Activated T-cell treated with anti-CD3 and anti-CD28 coated beads, Interleukin-2, amount 50 U/mL, for 48 hours (primary cell): ENCODE data around the gene SQOR.
A peak's percentile ranks its signal among the peaks of the same experiment; 100 is the strongest.

ENCODE experiments used
- DNase-seq, 2 experiments: peaks; one replicate each; pipeline ENCODE4 v3.0.0-alpha.2; 2020

Gene SQOR

GRCh38 chr15:45664451-45664850, 29.6 kb downstream of the SQOR start:
- no peak for DNase-seq

- DNase-seq: no peak
Measured at GRCh38 chr15:45665261-45665660, 30.4 kb downstream of the SQOR start.

GRCh38 chr15:45666119-45666875, 31.5 kb downstream of the SQOR start:
- no peak for DNase-seq

- no peak for DNase-seq
Measured at GRCh38 chr15:45667002-45667401, 32.2 kb downstream of the SQOR start.

GRCh38 chr15:45668386-45668785, 33.6 kb downstream of the SQOR start:
- no peak for DNase-seq

GRCh38 chr15:45669422-45669821, 34.6 kb downstream of the SQOR start:
- no peak for DNase-seq

- DNase-seq: no peak
Measured at GRCh38 chr15:45670091-45670490, 35.3 kb downstream of the SQOR start.

- no peak for DNase-seq
Measured at GRCh38 chr15:45670511-45670910, 35.7 kb downstream of the SQOR start.

GRCh38 chr15:45674677-45675076, 39.8 kb downstream of the SQOR start:
- DNase-seq: no peak

- no peak for DNase-seq
Measured at GRCh38 chr15:45677797-45678196, 43.0 kb downstream of the SQOR start.

- no peak for DNase-seq
Measured at GRCh38 chr15:45678459-45679178, 43.8 kb downstream of the SQOR start.

GRCh38 chr15:45684533-45684932, 49.7 kb downstream of the SQOR start:
- DNase-seq: no peak

GRCh38 chr15:45689616-45690015, 54.8 kb downstream of the SQOR start:
- no peak for DNase-seq

GRCh38 chr15:45690581-45691260, 55.9 kb downstream of the SQOR start:
- no peak for DNase-seq

- DNase-seq: no peak
Measured at GRCh38 chr15:45701108-45701507, 66.3 kb downstream of the SQOR start.

GRCh38 chr15:45702041-45702440, 67.2 kb downstream of the SQOR start:
- DNase-seq: no peak

GRCh38 chr15:45703670-45704328, 69.0 kb downstream of the SQOR start:
- no peak for DNase-seq

- DNase-seq: peak; percentile 29 to 31
Measured at GRCh38 chr15:45704329-45705249, 69.8 kb downstream of the SQOR start.

- peak; percentile 71 to 78 for DNase-seq
Measured at GRCh38 chr15:45705510-45706473, 71.0 kb downstream of the SQOR start.

- no peak for DNase-seq
Measured at GRCh38 chr15:45710657-45711056, 75.8 kb downstream of the SQOR start.
